Stimulated activated CD8-positive, alpha-beta memory T cell treated with anti-CD3 and anti-CD28 coated beads, Interleukin-2, amount 100 ng/mL, for 48 hours (primary cell): Measurements from ENCODE around the gene GSTM3.
"Not testable (repeated sequence)": the region's sequence is repeated elsewhere in the genome, so short reads cannot be mapped to it uniquely, and the experiment has no call there.

Experiments used
- DNase-seq, 2 donors: peaks; one replicate each; pipeline ENCODE4 v3.0.0-alpha.2; 2020; ENCODE audit warnings: low read depth in 2 of 2

The GSTM3 gene

GRCh38 chr1:109762039-109762585 is 21.3 kb upstream of the GSTM3 start:
- no peak for DNase-seq

GRCh38 chr1:109761227-109762038 is 20.6 kb upstream of the GSTM3 start:
- DNase-seq = no peak

GRCh38 chr1:109760581-109761226 is 19.9 kb upstream of the GSTM3 start:
- no peak for DNase-seq

GRCh38 chr1:109759513-109760334 is 18.9 kb upstream of the GSTM3 start:
- DNase-seq = no peak

GRCh38 chr1:109757936-109758786 is 17.3 kb upstream of the GSTM3 start:
- DNase-seq = no peak

GRCh38 chr1:109756848-109757521 is 16.1 kb upstream of the GSTM3 start:
- DNase-seq = no peak

GRCh38 chr1:109756325-109756724 is 15.5 kb upstream of the GSTM3 start:
- DNase-seq = not testable (repeated sequence)

GRCh38 chr1:109754738-109755137 is 13.9 kb upstream of the GSTM3 start:
- no peak for DNase-seq

- DNase-seq = no peak
These were observed 10.9 kb upstream of the GSTM3 start for GRCh38 chr1:109751531-109752260.

- no peak for DNase-seq
These were observed 10.1 kb upstream of the GSTM3 start for GRCh38 chr1:109750920-109751319.

GRCh38 chr1:109750241-109750882 is 9.5 kb upstream of the GSTM3 start:
- DNase-seq = no peak

- DNase-seq = no peak
These were observed 8.4 kb upstream of the GSTM3 start for GRCh38 chr1:109749221-109749620.

- DNase-seq = not testable (repeated sequence)
These were observed 7.5 kb upstream of the GSTM3 start for GRCh38 chr1:109748311-109748710.

GRCh38 chr1:109739738-109740614 is 862 bp downstream of the GSTM3 start:
- DNase-seq = peak; percentile 69 to 70

- DNase-seq = no peak
These were observed 7.5 kb downstream of the GSTM3 start for GRCh38 chr1:109733236-109733870.

GRCh38 chr1:109732390-109732881 is 8.4 kb downstream of the GSTM3 start:
- DNase-seq = no peak

GRCh38 chr1:109730666-109731065 is 10.2 kb downstream of the GSTM3 start:
- DNase-seq = no peak

- no peak for DNase-seq
These were observed 12.0 kb downstream of the GSTM3 start for GRCh38 chr1:109728870-109729269.
